Fibroblast of skin of left biceps (primary cell): ENCODE measurements around the gene TBC1D24.

Source experiments
- DNase-seq, 2 experiments: peaks; one replicate each; pipeline ENCODE4 v3.0.0-alpha.2; 2013; ENCODE audit warnings: low read depth in 2 of 2

The TBC1D24 gene

DNA sequence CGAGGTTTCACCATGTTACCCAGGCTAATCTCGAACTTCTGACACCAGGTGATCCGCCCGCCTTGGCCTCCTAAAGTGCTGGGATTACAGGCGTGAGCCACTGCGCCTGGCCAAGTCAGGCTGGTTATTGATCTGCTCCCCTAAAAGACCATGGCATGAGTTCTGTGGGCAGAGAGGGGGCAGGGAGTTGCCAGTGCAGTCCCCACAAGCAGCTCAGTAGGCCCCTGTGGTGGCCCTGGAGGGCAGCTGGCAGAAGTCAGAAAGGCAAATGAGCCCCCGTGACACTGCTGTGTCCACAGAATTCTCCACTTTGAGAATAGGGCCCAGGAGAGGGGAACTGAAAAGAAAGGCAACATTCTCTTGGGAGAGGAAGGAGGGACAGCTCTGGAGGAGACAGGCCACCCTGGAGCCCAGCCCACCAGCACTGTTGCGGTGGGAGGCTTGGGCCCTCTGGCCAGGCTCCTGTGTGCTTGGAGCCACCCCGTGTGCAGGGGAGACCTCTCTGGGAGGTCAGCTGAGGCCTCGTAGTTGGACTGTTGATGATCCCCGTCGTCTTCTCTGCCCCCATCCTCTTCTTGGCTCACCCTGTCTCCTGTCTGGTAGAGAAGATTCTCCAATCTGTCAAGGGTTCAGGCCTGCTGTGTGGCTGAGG, 43.2 kb downstream of the TBC1D24 start:
- no peak for DNase-seq

DNA sequence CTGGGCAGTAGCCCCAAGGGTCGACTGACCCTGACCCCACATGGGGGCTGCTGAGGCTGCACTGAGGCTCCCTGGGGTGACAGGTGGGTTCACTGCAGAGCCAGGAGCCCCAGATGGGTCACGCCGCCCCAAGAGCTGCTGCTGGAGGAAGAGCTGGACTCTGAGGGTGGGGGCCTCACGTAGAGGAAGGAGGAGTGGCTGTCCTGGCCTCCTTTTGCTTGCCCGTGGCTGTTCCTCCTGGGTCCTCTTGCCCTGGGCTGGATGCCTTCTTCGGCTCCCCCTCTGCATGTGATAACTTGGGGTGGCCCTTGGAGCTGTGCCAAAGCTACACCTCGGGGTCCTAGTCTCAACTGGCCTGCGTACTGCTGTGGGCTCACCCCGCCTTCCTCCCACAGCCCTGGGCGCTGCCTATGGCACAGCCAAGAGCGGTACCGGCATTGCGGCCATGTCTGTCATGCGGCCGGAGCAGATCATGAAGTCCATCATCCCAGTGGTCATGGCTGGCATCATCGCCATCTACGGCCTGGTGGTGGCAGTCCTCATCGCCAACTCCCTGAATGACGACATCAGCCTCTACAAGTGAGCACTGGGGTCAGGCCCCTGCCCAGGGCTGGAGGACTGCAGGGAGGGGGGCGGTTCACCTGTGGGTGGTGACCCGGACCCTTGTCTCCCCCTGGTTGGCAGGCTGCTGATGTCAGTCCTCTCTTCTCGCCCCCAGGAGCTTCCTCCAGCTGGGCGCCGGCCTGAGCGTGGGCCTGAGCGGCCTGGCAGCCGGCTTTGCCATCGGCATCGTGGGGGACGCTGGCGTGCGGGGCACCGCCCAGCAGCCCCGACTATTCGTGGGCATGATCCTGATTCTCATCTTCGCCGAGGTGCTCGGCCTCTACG, 44.1 kb downstream of the TBC1D24 start:
- no peak for DNase-seq

DNA sequence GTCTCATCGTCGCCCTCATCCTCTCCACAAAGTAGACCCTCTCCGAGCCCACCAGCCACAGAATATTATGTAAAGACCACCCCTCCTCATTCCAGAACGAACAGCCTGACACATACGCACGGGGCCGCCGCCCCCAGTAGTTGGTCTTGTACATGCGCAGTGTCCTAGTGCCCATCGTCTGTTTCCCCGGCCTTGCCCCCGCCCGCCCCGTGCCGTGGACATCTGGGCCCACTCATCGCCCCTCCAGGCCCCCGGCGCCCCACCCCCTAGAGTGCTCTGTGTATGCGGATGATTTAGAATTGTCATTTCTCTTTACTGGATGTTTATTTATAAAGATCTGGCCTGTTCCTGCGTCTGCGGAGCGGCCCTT, 44.8 kb downstream of the TBC1D24 start:
- no peak for DNase-seq

DNA sequence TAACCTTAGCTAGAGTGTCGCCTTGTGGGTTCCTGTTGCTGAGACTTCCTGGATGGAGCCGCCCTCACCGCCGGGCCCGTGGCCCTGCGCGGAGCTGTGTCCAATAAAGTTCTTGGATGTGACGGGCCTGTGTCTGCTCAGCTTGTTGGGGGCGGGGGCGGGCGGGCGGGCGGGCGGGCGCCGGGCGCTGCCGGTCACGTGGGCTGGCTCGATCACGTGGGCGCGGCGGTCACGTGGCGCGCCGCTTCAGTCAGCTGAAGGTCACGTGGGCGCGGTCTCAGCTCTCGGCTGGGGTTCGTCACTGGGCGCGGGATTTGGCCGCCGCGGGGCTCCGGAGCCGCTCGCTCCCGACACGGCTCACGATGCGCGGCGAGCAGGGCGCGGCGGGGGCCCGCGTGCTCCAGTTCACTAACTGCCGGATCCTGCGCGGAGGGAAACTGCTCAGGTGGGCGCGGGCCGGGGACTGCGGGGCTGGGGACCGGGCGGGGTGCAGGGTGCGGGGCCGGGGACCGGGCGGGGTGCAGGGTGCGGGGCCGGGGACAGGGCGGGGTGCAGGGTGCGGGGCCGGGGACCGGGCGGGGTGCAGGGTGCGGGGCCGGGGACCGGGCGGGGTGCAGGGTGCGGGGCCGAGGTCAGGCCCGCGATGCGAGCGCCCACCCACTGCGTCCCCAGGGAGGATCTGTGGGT, 45.3 kb downstream of the TBC1D24 start, which contains the start of gene AMDHD2:
Gene AMDHD2 (plus strand): TSS at position 275 of the 687 bp plus-strand sequence. CDS start 88 bp downstream, at position 363.
- peak; percentile 65 to 73 for DNase-seq

DNA sequence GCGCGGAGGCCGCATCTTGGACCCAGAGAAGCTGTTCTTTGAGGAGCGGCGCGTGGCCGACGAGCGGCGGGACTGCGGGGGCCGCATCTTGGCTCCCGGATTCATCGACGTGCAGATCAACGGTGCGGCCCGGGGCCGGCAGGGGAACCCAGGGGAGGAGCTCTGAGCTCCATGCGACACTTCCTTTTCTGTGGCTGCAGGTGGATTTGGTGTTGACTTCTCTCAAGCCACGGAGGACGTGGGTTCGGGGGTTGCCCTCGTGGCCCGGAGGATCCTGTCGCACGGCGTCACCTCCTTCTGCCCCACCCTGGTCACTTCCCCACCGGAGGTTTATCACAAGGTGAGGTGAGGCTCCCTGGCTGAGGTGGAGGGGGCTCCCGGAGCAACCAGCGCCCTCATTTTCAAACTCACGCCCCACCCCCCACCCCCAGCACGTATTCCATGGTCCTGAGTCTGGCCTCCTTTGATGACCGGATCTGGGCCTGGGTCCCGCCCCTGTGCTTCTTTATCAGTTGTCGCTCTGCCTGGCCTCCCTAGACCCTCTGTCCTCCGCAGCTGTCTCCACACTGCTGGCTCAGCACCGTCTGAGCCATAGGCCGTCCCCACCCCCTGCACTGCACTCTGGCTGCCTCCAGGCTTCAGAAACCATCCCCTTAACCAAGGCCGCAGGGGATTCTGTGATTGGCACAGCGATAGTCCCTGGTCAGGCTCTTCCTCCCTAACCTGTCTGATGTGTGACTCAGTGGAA, 46.0 kb downstream of the TBC1D24 start:
- DNase-seq: no peak

DNA sequence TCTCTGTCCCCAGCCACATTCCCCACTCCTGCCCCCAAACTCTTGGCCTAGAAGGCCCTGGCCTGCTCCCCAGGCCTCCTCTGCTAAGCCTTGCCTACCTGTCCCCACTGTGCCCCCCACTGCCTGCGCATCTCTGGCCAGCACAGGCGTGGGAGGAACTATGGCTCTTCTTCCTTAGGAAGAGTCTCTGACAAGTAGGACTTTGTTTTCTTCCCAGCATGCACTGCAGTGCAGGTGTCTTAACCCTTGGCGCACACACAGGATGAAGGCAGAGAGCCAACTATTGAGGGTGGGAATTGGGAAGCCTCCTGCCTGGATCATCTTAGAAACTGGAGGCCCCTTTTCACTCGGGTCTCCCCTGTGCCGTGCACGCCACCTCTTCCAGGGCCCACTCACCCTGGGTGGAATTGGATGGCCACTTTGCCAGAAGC, 48.9 kb downstream of the TBC1D24 start:
- no peak for DNase-seq

DNA sequence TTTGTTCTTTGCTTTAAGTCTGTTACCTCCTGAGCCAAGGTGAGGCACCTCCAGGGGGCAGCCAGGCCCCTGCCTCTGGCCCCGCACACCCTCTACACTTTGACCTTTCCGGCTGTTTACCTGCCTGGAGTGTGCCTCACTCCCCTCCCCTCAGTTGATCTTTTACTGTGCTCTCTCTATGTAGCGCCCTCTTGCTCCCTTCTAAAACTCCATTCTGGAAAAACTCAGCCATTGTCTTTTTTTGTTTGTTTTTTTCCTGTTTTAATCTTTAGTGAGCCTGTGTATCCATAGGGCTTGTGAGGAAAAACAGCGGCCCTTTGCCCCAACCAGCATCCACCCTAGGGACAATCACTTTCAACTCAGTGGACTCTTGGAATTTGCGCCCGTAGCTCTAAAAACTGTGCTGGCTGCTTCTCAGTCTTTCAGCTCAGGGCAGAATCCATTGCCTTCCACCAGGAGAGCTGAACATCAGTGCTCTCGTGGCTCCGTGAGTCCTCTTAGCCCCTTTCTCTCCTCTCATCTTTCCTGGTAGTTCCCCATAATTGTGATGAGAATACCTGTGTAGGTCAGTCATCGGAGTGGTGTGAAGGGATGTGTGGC, 49.5 kb downstream of the TBC1D24 start:
- no peak for DNase-seq

DNA sequence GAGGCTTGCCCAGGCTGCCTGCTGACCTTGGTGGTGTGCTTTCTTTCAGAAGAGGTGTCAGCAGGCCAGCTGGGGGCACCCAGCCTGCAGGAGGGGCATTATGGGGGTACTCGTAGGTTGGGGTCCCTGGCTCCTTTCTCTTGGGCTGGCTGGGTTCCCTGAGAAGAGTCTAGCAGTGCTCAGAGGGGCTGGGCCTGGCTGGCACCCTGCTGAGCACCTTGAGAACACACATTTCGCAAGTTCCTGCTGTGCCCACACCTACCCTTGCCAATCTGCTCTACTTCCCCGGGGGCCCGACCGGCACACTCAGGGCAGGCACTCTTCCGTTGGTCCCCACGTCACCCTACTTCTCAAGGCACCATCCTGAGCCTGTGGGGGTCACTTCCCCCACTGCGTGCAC, 51.2 kb downstream of the TBC1D24 start:
- no peak for DNase-seq

DNA sequence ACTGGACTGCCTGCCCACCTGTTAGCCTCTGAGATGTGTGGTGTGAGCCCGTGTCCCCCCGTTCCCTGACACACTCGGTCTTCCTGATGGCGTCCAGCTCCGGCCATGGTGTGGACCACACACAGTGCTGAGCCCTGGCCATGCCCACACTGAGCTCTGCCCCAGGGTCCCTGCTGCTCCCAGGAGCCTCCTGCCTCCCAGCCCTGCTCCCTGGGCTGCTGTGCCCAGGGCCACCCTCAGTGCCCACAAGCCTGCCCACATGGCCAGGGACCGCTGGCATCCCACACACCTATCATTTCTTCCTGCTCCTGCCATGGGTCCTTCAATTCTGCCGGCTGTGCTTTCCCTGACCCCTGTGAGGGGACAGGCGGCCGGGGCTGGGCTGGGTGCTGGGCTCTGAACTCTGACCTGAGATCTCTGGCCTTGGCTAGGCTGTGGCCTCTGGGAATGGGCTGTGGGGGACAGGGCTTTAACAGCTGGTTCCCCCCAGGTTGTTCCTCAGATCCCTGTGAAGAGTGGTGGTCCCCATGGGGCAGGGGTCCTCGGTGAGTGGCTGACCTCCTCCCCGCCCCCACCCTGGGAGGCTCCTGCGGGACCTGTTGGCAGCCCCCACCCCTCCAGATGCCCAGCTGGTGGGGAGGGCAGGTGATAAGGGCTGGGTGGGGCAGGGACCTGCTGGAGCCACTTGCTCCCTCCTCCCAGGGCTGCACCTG, 52.3 kb downstream of the TBC1D24 start:
- no peak for DNase-seq

DNA sequence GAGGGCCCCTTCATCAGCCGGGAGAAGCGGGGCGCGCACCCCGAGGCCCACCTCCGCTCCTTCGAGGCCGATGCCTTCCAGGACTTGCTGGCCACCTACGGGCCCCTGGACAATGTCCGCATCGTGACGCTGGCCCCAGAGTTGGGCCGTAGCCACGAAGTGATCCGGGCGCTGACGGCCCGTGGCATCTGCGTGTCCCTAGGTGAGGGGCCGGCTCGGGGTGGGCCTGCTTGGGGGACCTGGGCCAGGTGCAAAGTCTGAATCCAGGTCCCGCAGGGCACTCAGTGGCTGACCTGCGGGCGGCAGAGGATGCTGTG, 52.8 kb downstream of the TBC1D24 start:
- no peak for DNase-seq

DNA sequence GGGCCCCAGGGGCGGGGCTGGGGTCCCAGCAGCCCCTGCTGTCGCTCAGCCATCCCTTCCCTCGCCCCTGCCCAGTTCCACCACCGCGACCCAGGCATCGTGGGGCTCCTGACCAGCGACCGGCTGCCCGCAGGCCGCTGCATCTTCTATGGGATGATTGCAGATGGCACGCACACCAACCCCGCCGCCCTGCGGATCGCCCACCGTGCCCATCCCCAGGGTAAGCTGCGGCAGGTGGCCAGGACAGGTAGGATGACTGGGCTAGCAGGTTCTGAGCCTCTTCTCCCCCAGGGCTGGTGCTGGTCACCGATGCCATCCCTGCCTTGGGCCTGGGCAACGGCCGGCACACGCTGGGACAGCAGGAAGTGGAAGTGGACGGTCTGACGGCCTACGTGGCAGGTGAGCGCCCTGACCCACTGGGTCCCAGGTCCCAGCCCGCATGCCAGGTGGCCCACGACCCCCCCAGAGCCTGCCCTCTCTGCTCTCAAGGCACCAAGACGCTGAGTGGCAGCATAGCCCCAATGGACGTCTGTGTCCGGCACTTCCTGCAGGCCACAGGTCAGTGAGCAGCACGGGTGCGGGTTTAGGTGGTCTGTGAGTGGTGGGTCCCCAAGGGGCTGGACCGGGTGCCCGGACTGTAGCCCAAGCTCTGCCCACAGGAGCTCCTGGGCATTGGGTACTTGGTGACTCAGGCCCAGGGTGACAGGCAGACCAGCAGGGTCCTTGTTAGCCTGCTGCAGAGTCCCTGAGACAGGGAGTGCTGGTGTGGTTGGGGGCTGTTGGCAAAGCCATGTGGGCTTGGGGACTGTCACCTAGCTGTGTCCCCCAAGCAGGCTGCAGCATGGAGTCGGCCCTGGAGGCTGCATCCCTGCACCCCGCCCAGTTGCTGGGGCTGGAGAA, 53.5 kb downstream of the TBC1D24 start:
- no peak for DNase-seq

DNA sequence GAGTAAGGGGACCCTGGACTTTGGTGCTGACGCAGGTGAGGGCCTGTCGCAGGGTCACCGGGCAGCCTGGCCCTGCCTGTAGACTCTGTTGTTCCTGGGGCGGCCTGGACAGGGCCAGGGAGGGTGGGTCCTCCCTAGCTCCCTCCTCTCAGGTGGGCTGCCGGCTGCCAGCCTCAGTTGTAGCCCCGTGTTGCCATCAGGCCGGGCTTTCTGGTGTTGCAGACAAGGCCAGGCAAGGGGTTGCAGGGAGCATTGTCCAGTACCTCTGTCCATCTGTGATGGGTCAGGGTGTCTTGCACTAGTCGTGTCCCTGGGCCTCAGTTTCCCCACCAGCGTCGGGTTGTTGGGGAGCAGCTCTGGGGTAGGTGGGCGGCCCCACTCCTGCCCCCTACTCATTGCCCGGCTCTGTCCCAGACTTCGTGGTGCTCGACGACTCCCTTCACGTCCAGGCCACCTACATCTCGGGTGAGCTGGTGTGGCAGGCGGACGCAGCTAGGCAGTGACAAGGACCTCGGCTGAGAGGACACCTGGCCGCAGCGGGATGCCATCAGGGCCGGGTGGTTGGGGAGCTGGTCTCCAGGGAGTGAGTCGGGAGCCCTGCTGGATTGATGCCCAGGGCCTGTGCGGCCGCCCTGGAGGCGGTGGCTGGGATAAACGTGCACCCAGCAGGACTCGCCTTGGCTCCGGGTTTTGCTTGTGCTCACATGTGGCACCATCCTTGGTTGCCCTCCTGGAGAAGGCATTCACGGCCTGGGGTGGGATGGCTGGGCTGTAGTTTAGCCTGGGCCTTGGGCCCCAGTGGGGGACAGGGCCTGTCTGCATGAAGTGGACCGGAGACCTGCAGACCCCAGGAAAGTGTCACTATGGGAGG, 54.4 kb downstream of the TBC1D24 start:
- no peak for DNase-seq

DNA sequence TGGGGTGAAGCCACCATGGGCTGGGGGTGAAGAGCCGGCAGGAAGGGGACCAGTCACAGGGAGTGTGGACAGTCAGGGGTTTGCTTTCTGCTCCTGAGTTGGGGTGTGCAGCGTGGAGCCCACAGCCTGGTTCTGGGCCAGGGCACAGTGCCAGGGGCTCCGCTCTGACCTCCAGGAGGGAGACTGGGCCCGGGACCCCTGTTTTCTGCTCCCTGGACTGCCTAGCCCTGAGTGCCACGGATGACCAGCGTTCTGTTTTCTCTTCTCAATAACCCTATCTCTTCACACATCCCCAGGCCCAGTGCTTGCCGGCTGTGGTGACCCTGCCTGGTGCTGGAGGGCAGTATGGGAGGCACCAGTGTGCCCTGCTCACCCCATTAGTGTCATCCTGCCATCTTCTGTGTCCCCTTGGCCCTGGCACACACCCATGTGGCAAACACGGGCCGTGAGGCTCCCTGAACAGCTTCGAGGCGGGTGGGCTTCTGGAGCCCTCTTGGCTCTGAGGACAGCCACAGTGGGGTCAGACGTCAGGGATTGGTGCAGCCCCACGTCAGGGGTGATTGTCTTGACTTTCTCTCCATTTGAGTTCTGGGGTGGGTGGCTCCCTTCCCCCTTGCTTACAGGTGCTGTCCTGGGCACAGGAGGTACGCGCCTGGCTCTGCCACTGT, 55.2 kb downstream of the TBC1D24 start:
- no peak for DNase-seq

DNA sequence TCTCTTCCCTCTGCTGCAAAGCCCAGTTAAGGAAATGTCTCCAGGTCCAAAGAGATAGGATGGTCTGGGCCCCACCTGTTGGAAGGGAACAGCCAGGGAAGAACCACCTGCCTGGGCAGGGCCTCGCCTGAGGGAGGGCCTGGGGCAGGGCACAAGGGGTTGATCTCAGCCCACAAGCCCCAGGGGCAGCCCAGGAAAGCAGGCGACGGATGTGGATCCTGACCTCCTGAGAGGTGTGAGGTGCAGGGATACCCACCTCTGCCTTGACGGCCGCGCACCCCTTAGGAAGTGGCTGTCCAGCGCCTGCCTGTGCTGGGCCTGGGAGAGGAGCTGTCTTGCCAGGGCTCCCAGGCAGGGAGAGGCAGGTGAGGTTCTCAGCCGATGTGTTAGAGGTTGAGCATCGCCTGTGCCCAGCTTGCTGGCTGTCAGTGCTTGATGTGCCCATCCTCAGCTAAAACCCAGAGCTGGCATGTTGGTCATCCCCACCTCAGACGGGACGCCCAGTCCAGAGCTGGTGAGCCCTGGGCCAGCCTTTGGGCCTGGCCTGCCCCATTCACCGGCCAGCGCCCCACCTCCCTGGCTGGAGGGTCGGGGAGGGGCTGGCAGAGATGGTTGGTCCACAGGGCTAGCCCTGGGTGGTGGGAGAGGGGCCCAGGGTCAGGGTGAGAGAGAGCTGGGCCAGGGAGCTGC, 55.8 kb downstream of the TBC1D24 start:
- no peak for DNase-seq

DNA sequence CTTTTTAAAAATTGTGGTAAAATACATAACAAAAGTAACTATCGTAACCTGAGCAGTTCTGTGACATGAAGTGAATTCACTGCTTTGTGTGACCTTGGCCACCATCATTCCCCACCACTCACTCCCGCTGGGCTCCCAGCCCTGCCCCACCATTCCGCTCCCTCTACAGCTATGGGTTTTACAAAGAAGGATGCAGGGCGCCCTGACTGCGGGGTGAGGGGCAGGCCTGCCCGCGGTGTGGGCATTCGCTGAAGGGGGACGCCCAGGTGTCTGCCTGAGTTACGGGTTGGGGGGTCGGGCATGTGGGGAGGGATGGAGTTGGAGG, 56.4 kb downstream of the TBC1D24 start, which contains the start of gene CEMP1:
Gene CEMP1 (minus strand): TSS at position 38 of the 325 bp plus-strand sequence. CDS start 335 bp downstream, outside the sequence.
- DNase-seq: no peak

DNA sequence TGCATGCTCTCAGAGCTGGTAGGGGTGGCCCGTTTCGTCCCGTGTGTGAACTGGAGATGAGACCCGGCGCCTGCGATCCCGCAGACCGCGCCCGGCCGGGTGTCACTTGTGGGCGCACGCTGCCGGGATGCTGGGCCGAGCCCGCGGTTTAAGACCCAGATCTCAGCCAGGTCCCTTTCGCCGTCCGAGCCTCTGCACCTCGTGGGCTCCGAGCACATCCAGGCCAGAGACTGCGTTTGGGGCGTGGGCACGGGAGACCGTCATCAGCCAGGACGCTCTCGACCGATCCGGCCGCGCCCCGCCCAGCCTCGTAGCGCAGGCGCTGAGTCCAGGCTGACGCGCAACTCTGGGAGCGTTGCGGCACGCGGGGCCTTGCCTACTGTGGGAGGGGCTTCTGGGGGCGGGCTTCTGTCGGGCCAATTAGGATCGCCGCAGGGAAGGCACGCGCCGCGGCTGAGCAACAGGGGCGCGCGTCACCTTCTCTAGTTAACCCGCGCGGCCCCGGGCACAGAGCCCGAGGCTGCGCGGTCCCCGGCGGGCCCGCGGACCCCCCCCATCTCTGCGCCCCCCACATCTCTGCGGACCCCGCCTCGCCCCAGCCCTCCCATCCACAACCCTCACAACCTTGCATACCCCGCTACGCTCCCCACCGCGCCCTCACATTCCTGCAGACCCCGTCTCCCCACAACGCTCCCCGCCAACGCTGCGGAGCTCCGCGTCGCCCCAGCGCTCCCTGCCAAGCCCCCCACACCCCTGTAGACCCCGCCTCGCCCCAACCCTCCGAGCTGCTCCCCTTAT, 57.0 kb downstream of the TBC1D24 start:
- peak; percentile 88 to 89 for DNase-seq
